Measurements from ENCODE around the gene PGLYRP3. TPM values are rescaled to one million over a fixed set of nuclear protein-coding genes. Genes with fewer than 3 reads are reported as not detected.
"Not testable (repeated sequence)": the region's sequence is repeated elsewhere in the genome, so short reads cannot be mapped to it uniquely, and the experiment has no call there.

The PGLYRP3 gene
- total and polyA plus RNA-seq, 2 of the 13 experiments (the other 11 are each of a cell fraction or from before 2014, with no cell fraction given) = not detected

DNA sequence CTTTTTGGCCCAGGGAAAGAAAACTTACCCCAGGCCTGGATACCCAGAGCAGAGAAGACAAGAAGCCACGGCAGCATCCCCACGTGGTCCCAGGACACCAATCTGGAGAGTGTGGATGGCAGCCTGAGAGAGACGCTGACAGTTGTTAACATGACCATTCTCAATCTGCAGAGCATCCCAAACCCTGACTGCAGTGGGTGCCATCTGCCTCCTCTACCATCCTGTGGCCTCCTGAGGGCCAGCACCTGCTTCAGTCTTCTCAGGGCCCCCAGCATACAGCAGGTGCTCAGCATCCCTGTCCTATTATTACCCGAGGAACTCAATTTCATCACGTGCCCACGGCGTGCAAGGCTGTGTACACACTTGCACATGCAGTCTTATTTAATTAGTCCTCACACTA is 35.1 kb upstream of the PGLYRP3 start (continued):
- TF ChIP-seq, protein P1, sequence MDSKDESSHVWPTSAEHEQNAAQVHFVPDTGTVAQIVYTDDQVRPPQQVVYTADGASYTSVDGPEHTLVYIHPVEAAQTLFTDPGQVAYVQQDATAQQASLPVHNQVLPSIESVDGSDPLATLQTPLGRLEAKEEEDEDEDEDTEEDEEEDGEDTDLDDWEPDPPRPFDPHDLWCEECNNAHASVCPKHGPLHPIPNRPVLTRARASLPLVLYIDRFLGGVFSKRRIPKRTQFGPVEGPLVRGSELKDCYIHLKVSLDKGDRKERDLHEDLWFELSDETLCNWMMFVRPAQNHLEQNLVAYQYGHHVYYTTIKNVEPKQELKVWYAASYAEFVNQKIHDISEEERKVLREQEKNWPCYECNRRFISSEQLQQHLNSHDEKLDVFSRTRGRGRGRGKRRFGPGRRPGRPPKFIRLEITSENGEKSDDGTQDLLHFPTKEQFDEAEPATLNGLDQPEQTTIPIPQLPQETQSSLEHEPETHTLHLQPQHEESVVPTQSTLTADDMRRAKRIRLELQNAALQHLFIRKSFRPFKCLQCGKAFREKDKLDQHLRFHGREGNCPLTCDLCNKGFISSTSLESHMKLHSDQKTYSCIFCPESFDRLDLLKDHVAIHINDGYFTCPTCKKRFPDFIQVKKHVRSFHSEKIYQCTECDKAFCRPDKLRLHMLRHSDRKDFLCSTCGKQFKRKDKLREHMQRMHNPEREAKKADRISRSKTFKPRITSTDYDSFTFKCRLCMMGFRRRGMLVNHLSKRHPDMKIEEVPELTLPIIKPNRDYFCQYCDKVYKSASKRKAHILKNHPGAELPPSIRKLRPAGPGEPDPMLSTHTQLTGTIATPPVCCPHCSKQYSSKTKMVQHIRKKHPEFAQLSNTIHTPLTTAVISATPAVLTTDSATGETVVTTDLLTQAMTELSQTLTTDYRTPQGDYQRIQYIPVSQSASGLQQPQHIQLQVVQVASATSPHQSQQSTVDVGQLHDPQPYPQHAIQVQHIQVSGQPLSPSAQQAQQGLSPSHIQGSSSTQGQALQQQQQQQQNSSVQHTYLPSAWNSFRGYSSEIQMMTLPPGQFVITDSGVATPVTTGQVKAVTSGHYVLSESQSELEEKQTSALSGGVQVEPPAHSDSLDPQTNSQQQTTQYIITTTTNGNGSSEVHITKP (CRISPR knock-in tag; IDR thresholded peaks at IDR 0.05; ENCODE audit: low read depth) = no peak
- TF ChIP-seq FOXK2 (IDR thresholded peaks at IDR 0.05) (no peak), ZNF678 (CRISPR knock-in tag; IDR thresholded peaks at IDR 0.05) (no peak), MXI1 (IDR thresholded peaks at IDR 0.05; ENCODE audit: borderline replicate concordance, low read depth, low read length) (no peak)
- TF ChIP-seq, protein P2, sequence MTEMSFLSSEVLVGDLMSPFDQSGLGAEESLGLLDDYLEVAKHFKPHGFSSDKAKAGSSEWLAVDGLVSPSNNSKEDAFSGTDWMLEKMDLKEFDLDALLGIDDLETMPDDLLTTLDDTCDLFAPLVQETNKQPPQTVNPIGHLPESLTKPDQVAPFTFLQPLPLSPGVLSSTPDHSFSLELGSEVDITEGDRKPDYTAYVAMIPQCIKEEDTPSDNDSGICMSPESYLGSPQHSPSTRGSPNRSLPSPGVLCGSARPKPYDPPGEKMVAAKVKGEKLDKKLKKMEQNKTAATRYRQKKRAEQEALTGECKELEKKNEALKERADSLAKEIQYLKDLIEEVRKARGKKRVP (CRISPR knock-in tag; IDR thresholded peaks at IDR 0.05) = no peak

DNA sequence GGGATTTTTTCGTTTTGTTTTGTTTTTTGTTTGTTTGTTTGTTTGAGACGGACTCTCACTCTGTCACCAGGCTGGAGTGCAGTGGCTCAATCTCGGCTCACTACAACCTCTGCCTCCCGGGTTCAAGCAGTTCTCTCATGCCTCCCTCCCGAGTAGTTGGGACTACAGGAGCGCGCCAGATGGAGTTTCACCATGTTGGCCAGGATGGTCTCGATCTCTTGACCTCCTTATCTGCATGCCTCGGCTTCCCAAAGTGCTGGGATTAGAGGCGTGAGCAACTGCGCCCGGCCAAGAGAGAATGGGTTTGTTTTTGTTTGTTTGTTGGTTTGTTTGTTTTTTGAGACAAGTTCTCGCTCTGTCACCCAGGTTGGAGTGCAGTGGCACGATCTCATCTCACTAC is 34.3 kb upstream of the PGLYRP3 start:
- not testable (repeated sequence) for ATAC-seq

More for the DNA sequence above, 34.3 kb upstream of the PGLYRP3 start:
- H4K20me1 ChIP-seq (ENCODE audit: insufficient read depth, low read length); H3K4me2 ChIP-seq (ENCODE audit: low read depth, low read length); H2AFZ ChIP-seq (ENCODE audit: low read length); H3K4me3 ChIP-seq (replicated peaks in 1 of 3; ENCODE audit: insufficient read depth in 1 of 3, low read depth in 2 of 3, low read length in 3 of 3); intact Hi-C loops (cut with micrococcal nuclease; ENCODE audit: unreplicated experiment); CTCF ChIA-PET (ENCODE audit: low intra/inter-chr PET ratio, low total read pairs); H3K27ac ChIP-seq (ENCODE audit: extremely low read length, insufficient read depth, low read length); H3K4me1 ChIP-seq (ENCODE audit: insufficient read depth, low read length); BruUV-seq (replicated peaks); H3K79me2 ChIP-seq (ENCODE audit: insufficient read depth, low read length); FAIRE-seq; H3K9ac ChIP-seq (ENCODE audit: insufficient read depth, low read depth, low read length); H3K9me3 ChIP-seq (ENCODE audit: low read length); H3K27me3 ChIP-seq (ENCODE audit: control insufficient read depth in 1 of 2, insufficient read depth in 2 of 2, low read length in 2 of 2); DNase-seq (ENCODE audit: low spot score); POLR2A ChIA-PET; H3K36me3 ChIP-seq (replicated peaks in 1 of 2; ENCODE audit: control insufficient read depth in 1 of 2, insufficient read depth in 2 of 2, low read length in 2 of 2): not testable (repeated sequence)
- WGBS (ENCODE audit: low lambda C conversion rate) = 13% methylated on average over 14 of the region's 14 CpGs
- in situ Hi-C loops (cut with HindIII; ENCODE audit: extremely low pct_ligation_motif_present, low pct_unique_long_range_greater_than_20kb) = loop anchor here (5.0 kb wide), 1 partner anchor 150 kb away; no protein-coding TSS in a partner anchor
